GM19468 (cell line): ENCODE measurements around the gene ALDH6A1.

Experiments
- ATAC-seq: cut with Tn5 transposase; IDR thresholded peaks from one replicate; pipeline ENCODE4 v1.9.1; 2021; ENCODE audit warnings: mild to moderate bottlenecking, moderate library complexity, moderate number of reproducible peaks; ENCODE audit not compliant: unreplicated experiment; ENCODE audit errors: extremely low read depth

Gene ALDH6A1

GRCh38 chr14:74062809-74063150, 21.5 kb downstream of the ALDH6A1 start:
- no peak for ATAC-seq

GRCh38 chr14:74049876-74050495, 34.3 kb downstream of the ALDH6A1 start:
- no peak for ATAC-seq

- ATAC-seq, result no peak
These were observed 36.0 kb downstream of the ALDH6A1 start for GRCh38 chr14:74048281-74048680.

GRCh38 chr14:74045522-74045921, 38.7 kb downstream of the ALDH6A1 start:
- no peak for ATAC-seq

- ATAC-seq, result no peak
These were observed 42.0 kb downstream of the ALDH6A1 start for GRCh38 chr14:74042296-74042695.

- ATAC-seq, result no peak
These were observed 46.0 kb downstream of the ALDH6A1 start for GRCh38 chr14:74038020-74038859.

GRCh38 chr14:74035556-74035955, 48.7 kb downstream of the ALDH6A1 start:
- ATAC-seq, result no peak

GRCh38 chr14:74034572-74034971, 49.7 kb downstream of the ALDH6A1 start:
- no peak for ATAC-seq

- ATAC-seq, result no peak
These were observed 55.1 kb downstream of the ALDH6A1 start for GRCh38 chr14:74029136-74029535.

GRCh38 chr14:74022346-74022745, 61.9 kb downstream of the ALDH6A1 start:
- ATAC-seq, result no peak

- no peak for ATAC-seq
These were observed 64.7 kb downstream of the ALDH6A1 start for GRCh38 chr14:74019408-74020137.

- peak; percentile 80 for ATAC-seq
These were observed 65.5 kb downstream of the ALDH6A1 start, which contains the start of the genes BBOF1 and ENTPD5 for GRCh38 chr14:74018586-74019407. Gene BBOF1 (plus strand): TSS chr14:74019349. CDS start chr14:74019479, 130 bp downstream. Gene ENTPD5 (minus strand): TSS chr14:74019288. CDS start chr14:73988102, 31,186 bp downstream.

- ATAC-seq, result no peak
These were observed 66.1 kb downstream of the ALDH6A1 start for GRCh38 chr14:74018174-74018585.

GRCh38 chr14:74015963-74016362, 68.3 kb downstream of the ALDH6A1 start:
- no peak for ATAC-seq

GRCh38 chr14:74015176-74015575, 69.1 kb downstream of the ALDH6A1 start:
- ATAC-seq, result no peak

- no peak for ATAC-seq
These were observed 70.0 kb downstream of the ALDH6A1 start for GRCh38 chr14:74014299-74014698.

- ATAC-seq, result no peak
These were observed 75.3 kb downstream of the ALDH6A1 start for GRCh38 chr14:74008843-74009499.
